GM10266 (cell line): ENCODE measurements around the gene AMZ1.

Experiments used
- DNase-seq: peaks from one replicate; pipeline ENCODE4 v3.0.0; 2012; ENCODE audit errors: extremely low spot score
- TF ChIP-seq, protein P1 (sequence below): IDR thresholded peaks from 2 replicates; pipeline ENCODE4 v1.5.1; 2012; ENCODE audit warnings: mild to moderate bottlenecking, low read depth; ENCODE audit not compliant: control insufficient read depth, insufficient read depth; ENCODE audit errors: missing control alignments

The AMZ1 gene

DNA sequence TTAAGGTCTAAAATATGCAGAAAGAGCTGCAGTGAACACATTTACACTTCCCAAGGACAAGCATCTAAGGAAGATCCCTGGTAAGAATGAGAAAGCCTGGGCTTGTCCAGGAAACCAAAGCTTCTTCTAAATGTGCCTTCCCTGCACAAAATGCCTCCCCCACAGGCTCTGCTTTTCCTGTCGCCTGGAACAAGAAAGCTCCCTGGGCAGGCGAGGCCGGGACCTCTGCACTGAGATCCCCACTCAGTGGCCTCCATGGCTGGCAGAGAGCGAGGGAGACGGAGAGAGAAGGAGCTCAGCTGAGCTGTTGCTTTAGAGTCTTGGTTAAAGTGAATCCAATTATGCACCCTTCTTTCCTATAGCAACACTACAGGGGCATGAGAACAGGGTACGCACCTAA is 75.6 kb downstream of the AMZ1 start:
- no peak for DNase-seq
- TF ChIP-seq, protein P1, sequence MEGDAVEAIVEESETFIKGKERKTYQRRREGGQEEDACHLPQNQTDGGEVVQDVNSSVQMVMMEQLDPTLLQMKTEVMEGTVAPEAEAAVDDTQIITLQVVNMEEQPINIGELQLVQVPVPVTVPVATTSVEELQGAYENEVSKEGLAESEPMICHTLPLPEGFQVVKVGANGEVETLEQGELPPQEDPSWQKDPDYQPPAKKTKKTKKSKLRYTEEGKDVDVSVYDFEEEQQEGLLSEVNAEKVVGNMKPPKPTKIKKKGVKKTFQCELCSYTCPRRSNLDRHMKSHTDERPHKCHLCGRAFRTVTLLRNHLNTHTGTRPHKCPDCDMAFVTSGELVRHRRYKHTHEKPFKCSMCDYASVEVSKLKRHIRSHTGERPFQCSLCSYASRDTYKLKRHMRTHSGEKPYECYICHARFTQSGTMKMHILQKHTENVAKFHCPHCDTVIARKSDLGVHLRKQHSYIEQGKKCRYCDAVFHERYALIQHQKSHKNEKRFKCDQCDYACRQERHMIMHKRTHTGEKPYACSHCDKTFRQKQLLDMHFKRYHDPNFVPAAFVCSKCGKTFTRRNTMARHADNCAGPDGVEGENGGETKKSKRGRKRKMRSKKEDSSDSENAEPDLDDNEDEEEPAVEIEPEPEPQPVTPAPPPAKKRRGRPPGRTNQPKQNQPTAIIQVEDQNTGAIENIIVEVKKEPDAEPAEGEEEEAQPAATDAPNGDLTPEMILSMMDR, result no peak

DNA sequence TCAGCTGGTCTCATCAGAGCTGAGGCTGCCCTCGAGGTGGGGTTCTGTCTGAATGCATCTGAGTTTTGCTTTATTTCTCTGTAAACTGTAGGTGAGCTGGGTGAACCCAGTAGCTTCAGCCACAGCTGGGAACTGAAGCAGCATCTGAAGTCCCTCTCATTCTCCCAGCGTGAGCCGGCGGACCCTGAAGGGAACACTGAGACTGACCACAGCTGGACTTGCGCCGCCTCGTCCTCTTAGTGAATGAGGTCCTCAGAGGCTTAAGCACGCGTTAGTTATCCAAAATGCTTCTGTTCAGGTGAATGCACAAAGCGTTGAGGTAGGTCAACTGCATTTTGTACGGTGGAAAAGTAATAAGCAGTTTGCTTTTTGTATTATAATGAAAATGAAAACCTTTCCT is 76.6 kb downstream of the AMZ1 start:
- no peak for DNase-seq

More for the DNA sequence above, 76.6 kb downstream of the AMZ1 start:
- TF ChIP-seq, protein P1, result no peak
